ENCODE results near the gene CD300LG. TPM values are rescaled to one million over a fixed set of nuclear protein-coding genes. Genes with fewer than 3 reads are reported as not detected.

The CD300LG gene
- total RNA-seq, 1 experiment from 2014 or later: not detected

- DNase-seq (ENCODE audit: extremely low read depth, low read depth): no peak
Measured at GRCh38 chr17:43901861-43902589, 55.0 kb downstream of the CD300LG start.

DNA sequence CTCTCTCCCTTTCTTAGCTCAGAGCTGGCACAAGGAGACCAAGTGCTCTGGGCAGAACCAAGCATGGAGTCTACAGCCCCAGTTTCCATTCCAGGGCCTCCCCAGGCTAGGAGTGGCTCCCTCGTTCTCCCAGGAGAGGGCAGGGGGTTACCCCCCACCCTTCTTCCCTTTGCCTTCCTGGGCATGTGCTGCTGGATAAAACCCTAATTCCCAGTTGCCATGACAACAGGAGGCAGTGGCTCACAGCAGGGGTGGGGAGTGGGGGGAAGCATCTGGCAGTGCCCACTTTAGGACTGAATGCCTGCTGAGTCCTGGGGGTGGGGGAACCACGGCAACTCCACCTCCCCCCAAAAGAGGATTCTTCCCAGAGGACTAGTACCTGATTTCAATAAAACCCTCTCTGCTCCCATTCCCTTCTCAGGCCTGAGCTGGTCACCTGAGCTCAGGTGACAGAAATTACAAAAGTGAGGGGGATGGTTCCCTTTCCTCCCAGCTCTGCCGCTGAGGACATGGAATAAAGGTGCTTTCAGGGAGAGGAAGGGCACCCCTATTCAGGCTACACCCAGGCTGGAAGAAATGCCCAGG lies 58.5 kb downstream of the CD300LG start:
- DNase-seq (ENCODE audit: extremely low read depth, low read depth): no peak

- no peak for DNase-seq (ENCODE audit: extremely low read depth, low read depth)
Measured at GRCh38 chr17:43905985-43906852, 59.2 kb downstream of the CD300LG start.

DNA sequence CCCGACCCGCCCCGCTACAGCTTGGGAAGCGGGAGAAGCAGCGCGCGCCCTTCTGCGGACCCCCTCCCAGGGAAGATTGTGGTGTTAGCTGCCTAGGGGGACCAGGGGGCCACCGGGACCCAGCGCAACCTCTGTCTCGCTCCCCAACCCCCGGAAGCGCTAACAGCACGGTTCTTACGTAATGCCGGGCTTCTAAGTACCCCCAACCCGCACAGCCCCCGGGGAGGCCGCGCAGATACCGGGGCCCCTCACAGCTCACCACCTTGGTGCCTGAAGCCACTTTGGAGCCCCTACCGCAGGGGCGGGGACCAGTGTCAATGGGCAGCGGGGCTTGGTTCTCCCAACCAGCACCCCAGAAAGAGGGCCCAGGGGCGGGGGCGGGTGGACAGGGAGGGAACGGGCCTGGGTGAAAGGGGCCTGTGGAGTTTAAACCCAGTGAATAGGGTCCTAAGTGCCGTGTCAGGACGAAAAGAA lies 60.0 kb downstream of the CD300LG start:
- no peak for DNase-seq (ENCODE audit: extremely low read depth, low read depth)

- DNase-seq (ENCODE audit: extremely low read depth, low read depth): peak; percentile 23
Measured at GRCh38 chr17:43907425-43907981, 60.5 kb downstream of the CD300LG start, which contains the start of gene MPP2. TSS of gene MPP2 (minus strand) at chr17:43907536. CDS start at chr17:43904460, 3,076 bp downstream.

GRCh38 chr17:43907998-43908721 lies 61.2 kb downstream of the CD300LG start:
- DNase-seq (ENCODE audit: extremely low read depth, low read depth): peak; percentile 14

- DNase-seq (ENCODE audit: extremely low read depth, low read depth): no peak
Measured at GRCh38 chr17:43909537-43910231, 62.7 kb downstream of the CD300LG start.

DNA sequence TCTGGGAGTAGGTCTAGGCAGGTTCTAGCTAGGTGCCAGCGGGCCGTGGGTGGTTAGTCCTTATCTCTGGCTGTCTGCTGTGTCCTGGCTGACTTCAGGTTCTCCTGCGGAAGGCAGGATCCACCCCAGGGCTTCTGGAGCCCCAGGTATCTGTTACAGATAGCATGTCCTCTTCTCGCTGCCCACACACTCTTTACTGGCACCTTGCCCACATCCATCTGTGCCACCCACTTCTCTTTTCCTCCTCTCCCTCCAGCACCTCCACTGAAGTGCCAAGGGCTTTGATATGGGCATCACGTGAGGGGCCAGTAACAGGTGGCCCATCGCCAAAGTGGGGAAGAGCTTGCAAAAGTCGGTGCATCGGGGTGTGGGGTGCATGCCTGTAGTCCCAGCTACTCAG lies 64.9 kb downstream of the CD300LG start:
- DNase-seq (ENCODE audit: extremely low read depth, low read depth): no peak

GRCh38 chr17:43912635-43913304 lies 65.8 kb downstream of the CD300LG start:
- DNase-seq (ENCODE audit: extremely low read depth, low read depth): no peak

Other genes with a start within 250 kb of the CD300LG start
- gene MEOX1, start 185.3 kb upstream of the CD300LG start, total RNA-seq (2014; rRNA removed; shearing (Covaris generic)): not detected in 2 replicates
- not detected in 2 replicates for gene SOST, start 88.4 kb upstream of the CD300LG start, total RNA-seq (2014; rRNA removed; shearing (Covaris generic))
- gene DUSP3, start 68.2 kb upstream of the CD300LG start, total RNA-seq (2014; rRNA removed; shearing (Covaris generic)): 40.2 and 41.8 TPM in 2 replicates
- gene CFAP97D1, start 66.7 kb upstream of the CD300LG start, total RNA-seq (2014; rRNA removed; shearing (Covaris generic)): 0.09 TPM in 1 of 2 replicates, not detected in the other
- 9.6 and 13.4 TPM in 2 replicates for gene MPP3, start 14.0 kb upstream of the CD300LG start, total RNA-seq (2014; rRNA removed; shearing (Covaris generic))
- gene MPP2, start 60.4 kb downstream of the CD300LG start, total RNA-seq (2014; rRNA removed; shearing (Covaris generic)): 0.29 and 0.74 TPM in 2 replicates
- gene PPY, start 95.3 kb downstream of the CD300LG start, total RNA-seq (2014; rRNA removed; shearing (Covaris generic)): not detected in 2 replicates
- not detected in 2 replicates for gene PYY, start 106.8 kb downstream of the CD300LG start, total RNA-seq (2014; rRNA removed; shearing (Covaris generic))
- 0.25 and 0.58 TPM in 2 replicates for gene NAGS, start 157.4 kb downstream of the CD300LG start, total RNA-seq (2014; rRNA removed; shearing (Covaris generic))
- gene TMEM101, start 167.8 kb downstream of the CD300LG start, total RNA-seq (2014; rRNA removed; shearing (Covaris generic)): 40.0 and 44.6 TPM in 2 replicates
- gene LSM12, start 219.5 kb downstream of the CD300LG start, total RNA-seq (2014; rRNA removed; shearing (Covaris generic)): 74.5 and 76.3 TPM in 2 replicates
- 59.3 and 62.0 TPM in 2 replicates for gene G6PC3, start 223.6 kb downstream of the CD300LG start, total RNA-seq (2014; rRNA removed; shearing (Covaris generic))

Measured in NCI-H460 (cell line).